Epithelial cell of esophagus (primary cell): ENCODE results near the gene CTDP1.
A peak's percentile ranks its signal among the peaks of the same experiment; 100 is the strongest.

Source experiments
- DNase-seq: peaks from one replicate; pipeline ENCODE4 v3.0.0; 2010; ENCODE audit warnings: low read depth
- H3K4me3 ChIP-seq: 2 replicates; pipeline ENCODE4 v1.5.1; 2011; ENCODE audit warnings: mild to moderate bottlenecking, low read length, control low read depth
- CTCF ChIP-seq: IDR thresholded peaks from 2 replicates; pipeline ENCODE4 v1.5.1; 2011; ENCODE audit warnings: low read depth, mild to moderate bottlenecking, low read length, control low read depth, inconsistent platforms; ENCODE audit not compliant: insufficient read depth; ENCODE audit errors: missing control alignments

Gene CTDP1

GRCh38 chr18:79683626-79684282, 4.2 kb downstream of the CTDP1 start:
- DNase-seq, result no peak
- H3K4me3 ChIP-seq, result no peak overlapping the region
- no peak for TF ChIP-seq CTCF

- no peak overlapping the region for H3K4me3 ChIP-seq
- no peak for TF ChIP-seq CTCF
- DNase-seq, result no peak
Measured at GRCh38 chr18:79684283-79684631, 4.7 kb downstream of the CTDP1 start.

GRCh38 chr18:79684787-79685186, 5.2 kb downstream of the CTDP1 start:
- DNase-seq, result no peak
- H3K4me3 ChIP-seq, result no peak overlapping the region
- TF ChIP-seq CTCF, result no peak

- no peak for DNase-seq
- TF ChIP-seq CTCF, result no peak
- H3K4me3 ChIP-seq, result no peak overlapping the region
Measured at GRCh38 chr18:79685281-79685680, 5.7 kb downstream of the CTDP1 start.

GRCh38 chr18:79685971-79686370, 6.4 kb downstream of the CTDP1 start:
- no peak for DNase-seq
- TF ChIP-seq CTCF, result no peak
- no peak overlapping the region for H3K4me3 ChIP-seq

- H3K4me3 ChIP-seq, result no peak overlapping the region
- no peak for TF ChIP-seq CTCF
- peak; percentile 71 for DNase-seq
Measured at GRCh38 chr18:79687806-79688205, 8.2 kb downstream of the CTDP1 start.

- no peak overlapping the region for H3K4me3 ChIP-seq
- no peak for TF ChIP-seq CTCF
- no peak for DNase-seq
Measured at GRCh38 chr18:79690071-79690470, 10.5 kb downstream of the CTDP1 start.
